ENCODE data around the gene METTL23.

DNA sequence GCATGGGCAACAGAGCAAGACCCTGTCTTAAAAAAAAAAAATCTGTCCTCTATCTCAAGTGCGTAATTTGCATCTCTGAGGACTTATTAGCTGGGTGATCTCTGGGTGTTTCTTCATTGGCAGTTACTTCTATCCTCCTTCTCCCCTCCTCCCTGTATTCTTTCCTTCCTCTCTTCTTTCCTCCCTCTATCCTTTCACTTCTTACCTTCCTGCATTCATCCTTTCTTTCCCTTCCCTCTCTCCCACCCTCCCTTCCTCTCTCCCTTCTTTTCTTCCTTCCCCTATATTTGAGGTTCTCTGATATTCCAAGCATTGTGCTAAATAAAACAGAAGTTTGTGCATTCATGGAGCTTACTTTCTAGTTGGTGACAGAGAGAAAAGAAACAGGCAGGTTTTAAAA, 22.0 kb downstream of the METTL23 start:
- TF ChIP-seq, protein P1, sequence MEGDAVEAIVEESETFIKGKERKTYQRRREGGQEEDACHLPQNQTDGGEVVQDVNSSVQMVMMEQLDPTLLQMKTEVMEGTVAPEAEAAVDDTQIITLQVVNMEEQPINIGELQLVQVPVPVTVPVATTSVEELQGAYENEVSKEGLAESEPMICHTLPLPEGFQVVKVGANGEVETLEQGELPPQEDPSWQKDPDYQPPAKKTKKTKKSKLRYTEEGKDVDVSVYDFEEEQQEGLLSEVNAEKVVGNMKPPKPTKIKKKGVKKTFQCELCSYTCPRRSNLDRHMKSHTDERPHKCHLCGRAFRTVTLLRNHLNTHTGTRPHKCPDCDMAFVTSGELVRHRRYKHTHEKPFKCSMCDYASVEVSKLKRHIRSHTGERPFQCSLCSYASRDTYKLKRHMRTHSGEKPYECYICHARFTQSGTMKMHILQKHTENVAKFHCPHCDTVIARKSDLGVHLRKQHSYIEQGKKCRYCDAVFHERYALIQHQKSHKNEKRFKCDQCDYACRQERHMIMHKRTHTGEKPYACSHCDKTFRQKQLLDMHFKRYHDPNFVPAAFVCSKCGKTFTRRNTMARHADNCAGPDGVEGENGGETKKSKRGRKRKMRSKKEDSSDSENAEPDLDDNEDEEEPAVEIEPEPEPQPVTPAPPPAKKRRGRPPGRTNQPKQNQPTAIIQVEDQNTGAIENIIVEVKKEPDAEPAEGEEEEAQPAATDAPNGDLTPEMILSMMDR (IDR thresholded peaks at IDR 0.05), result no peak
- no peak for TF ChIP-seq ZFX (IDR thresholded peaks at IDR 0.05; ENCODE audit: borderline replicate concordance)
